Heart left ventricle (tissue), 13 donors: ENCODE measurements around the gene TMEM204.

ENCODE experiments used
- CTCF ChIP-seq, 12 donors: fragments of 200-600 bp; sonication (generic) in 4 of 12; IDR thresholded peaks; one replicate each; pipeline versions ENCODE4 v1.5.0 to v1.8.0; 2018 to 2022; ENCODE audit warnings: antibody characterized with exemption in 12 of 12, mild to moderate bottlenecking in 5 of 12
- POLR2A ChIP-seq, 2 donors: fragments of 450-650 bp; IDR thresholded peaks; one replicate each; pipeline ENCODE4 v1.6.1; 2017; ENCODE audit warnings: antibody characterized with exemption in 2 of 2, mild to moderate bottlenecking in 2 of 2, moderate library complexity in 2 of 2
- donor health status: ischemic (EF 13 %, LVEDD 7.1; RV severe dilation, severe dysfunction).
- donor health status: DM: no; HTN: yes; CAD: no.
- donor health status: DM: no; HTN: no; CAD: no.
- donor health status: ischemic (EF 25% LVEDD 6.9; RV normal size, moderate dysfunction).
- donor health status: ischemic (EF 25% LVEDD 5.7; RV mildly dilated, moderate dysfunction).
- donor health status: ischemic (EF 35%, LVEDD 5.7; RV mildly dilated, moderate dysfunction).
- donor health status: nonischemic (EF 11% LVEDD 7.7; RV severe dilation, severe dysfunction).
- donor health status: DM: yes; HTN: yes; CAD: no.
- donor health status: PGD.
- donor health status: ischemic (EF 29% LVEDD 5.4; RV normal size, mild dysfunction).
- donor health status: nonischemic (EF 23%, LVEDD 6.1; RV moderate dilation, normal function).

GRCh38 chr16:1528921-1529537 lies 4.4 kb upstream of the TMEM204 start:
- TF ChIP-seq CTCF (IDR thresholded peaks at IDR 0.05) (no peak), POLR2A (IDR thresholded peaks at IDR 0.05) (no peak)
